Heart left ventricle (tissue), 13 donors: ENCODE data around the gene DAAM2.

Source experiments
- POLR2A ChIP-seq, 2 donors: fragments of 450-650 bp; IDR thresholded peaks; one replicate each; pipeline ENCODE4 v1.6.1; 2017; ENCODE audit warnings: antibody characterized with exemption in 2 of 2, mild to moderate bottlenecking in 2 of 2, moderate library complexity in 2 of 2
- TF ChIP-seq, protein P1 (sequence below), 12 donors: fragments of 200-600 bp; sonication (generic) in 4 of 12; IDR thresholded peaks; one replicate each; pipeline versions ENCODE4 v1.5.0 to v1.8.0; 2018 to 2022; ENCODE audit warnings: antibody characterized with exemption in 12 of 12, mild to moderate bottlenecking in 5 of 12
- donor health status: ischemic (EF 13 %, LVEDD 7.1; RV severe dilation, severe dysfunction).
- donor health status: DM: no; HTN: yes; CAD: no.
- donor health status: DM: no; HTN: no; CAD: no.
- donor health status: ischemic (EF 25% LVEDD 6.9; RV normal size, moderate dysfunction).
- donor health status: ischemic (EF 25% LVEDD 5.7; RV mildly dilated, moderate dysfunction).
- donor health status: ischemic (EF 35%, LVEDD 5.7; RV mildly dilated, moderate dysfunction).
- donor health status: nonischemic (EF 11% LVEDD 7.7; RV severe dilation, severe dysfunction).
- donor health status: DM: yes; HTN: yes; CAD: no.
- donor health status: PGD.
- donor health status: ischemic (EF 29% LVEDD 5.4; RV normal size, mild dysfunction).
- donor health status: nonischemic (EF 23%, LVEDD 6.1; RV moderate dilation, normal function).

DNA sequence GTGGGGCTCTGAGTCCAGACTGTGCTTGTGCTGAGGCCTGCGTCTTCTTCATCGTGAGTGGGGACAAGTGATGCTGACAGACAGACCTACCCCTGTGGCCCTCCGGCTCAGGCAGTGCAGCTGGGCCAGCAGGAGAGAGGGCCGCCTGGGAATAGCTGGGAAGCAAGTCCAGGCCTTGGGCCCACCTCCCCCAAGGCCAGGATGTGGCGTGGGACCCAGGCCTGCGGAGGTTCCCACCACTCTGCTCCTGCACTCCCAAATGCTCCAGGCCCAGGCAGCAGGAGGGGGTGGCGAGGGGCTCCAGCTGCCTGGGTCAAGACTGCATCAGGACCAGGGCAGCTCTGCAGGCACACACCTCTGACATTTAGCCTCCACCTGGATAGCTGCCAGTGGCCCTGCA, 38.3 kb downstream of the DAAM2 start:
- TF ChIP-seq, protein P1, sequence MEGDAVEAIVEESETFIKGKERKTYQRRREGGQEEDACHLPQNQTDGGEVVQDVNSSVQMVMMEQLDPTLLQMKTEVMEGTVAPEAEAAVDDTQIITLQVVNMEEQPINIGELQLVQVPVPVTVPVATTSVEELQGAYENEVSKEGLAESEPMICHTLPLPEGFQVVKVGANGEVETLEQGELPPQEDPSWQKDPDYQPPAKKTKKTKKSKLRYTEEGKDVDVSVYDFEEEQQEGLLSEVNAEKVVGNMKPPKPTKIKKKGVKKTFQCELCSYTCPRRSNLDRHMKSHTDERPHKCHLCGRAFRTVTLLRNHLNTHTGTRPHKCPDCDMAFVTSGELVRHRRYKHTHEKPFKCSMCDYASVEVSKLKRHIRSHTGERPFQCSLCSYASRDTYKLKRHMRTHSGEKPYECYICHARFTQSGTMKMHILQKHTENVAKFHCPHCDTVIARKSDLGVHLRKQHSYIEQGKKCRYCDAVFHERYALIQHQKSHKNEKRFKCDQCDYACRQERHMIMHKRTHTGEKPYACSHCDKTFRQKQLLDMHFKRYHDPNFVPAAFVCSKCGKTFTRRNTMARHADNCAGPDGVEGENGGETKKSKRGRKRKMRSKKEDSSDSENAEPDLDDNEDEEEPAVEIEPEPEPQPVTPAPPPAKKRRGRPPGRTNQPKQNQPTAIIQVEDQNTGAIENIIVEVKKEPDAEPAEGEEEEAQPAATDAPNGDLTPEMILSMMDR (IDR thresholded peaks at IDR 0.05), result no peak
- TF ChIP-seq POLR2A (IDR thresholded peaks at IDR 0.05), result no peak
